ENCODE data around the gene APMAP.

APMAP gene

GRCh38 chr20:25000268-25000801 is 7.8 kb upstream of the APMAP start:
- Histone ChIP-seq H3K4me3 (ENCODE audit: low read depth, low read length) (peak overlapping the region; percentile 34), H3K27me3 (ENCODE audit: control insufficient read depth, insufficient read depth, low read length) (no peaks in the 10 kb centered on the region), H3K9ac (no peak overlapping the region), H2AFZ (no peak overlapping the region), H3K27ac (peak overlapping the region; percentile 75), H3K4me1 (peaks cover 16% of the 10 kb centered on the region), H3K9me3 (ENCODE audit: control insufficient read depth, low read length) (no peaks in the 10 kb centered on the region), H3K4me2 (ENCODE audit: low read length) (peak overlapping the region; percentile 57), H3K79me2 (no peaks in the 10 kb centered on the region), H3K36me3 (ENCODE audit: control insufficient read depth, insufficient read depth, low read length) (no peaks in the 10 kb centered on the region)
- TF ChIP-seq CTCF (IDR thresholded peaks at IDR 0.05), result peak; percentile 34

- no peak for TF ChIP-seq CTCF (IDR thresholded peaks at IDR 0.05)
- Histone ChIP-seq H3K36me3 (ENCODE audit: control insufficient read depth, insufficient read depth, low read length) (no peaks in the 10 kb centered on the region), H3K4me3 (ENCODE audit: low read depth, low read length) (peak overlapping the region; percentile 34), H3K9me3 (ENCODE audit: control insufficient read depth, low read length) (no peaks in the 10 kb centered on the region), H3K9ac (no peak overlapping the region), H3K4me1 (peaks cover 22% of the 10 kb centered on the region), H3K79me2 (no peaks in the 10 kb centered on the region), H3K27ac (peak overlapping the region; percentile 75), H2AFZ (no peak overlapping the region), H3K4me2 (ENCODE audit: low read length) (peak overlapping the region; percentile 57), H3K27me3 (ENCODE audit: control insufficient read depth, insufficient read depth, low read length) (no peaks in the 10 kb centered on the region)
These were observed 7.0 kb upstream of the APMAP start for GRCh38 chr20:24999568-24999967.

GRCh38 chr20:24998631-24999445 is 6.3 kb upstream of the APMAP start:
- no peak overlapping the region for H3K4me3 ChIP-seq (ENCODE audit: low read depth, low read length)
- H3K4me1 ChIP-seq, result peaks cover 30% of the 10 kb centered on the region
- no peak overlapping the region for H2AFZ ChIP-seq
- peak overlapping the region; percentile 57 for H3K4me2 ChIP-seq (ENCODE audit: low read length)
- H3K27ac ChIP-seq, result peak overlapping the region; percentile 75
- no peaks in the 10 kb centered on the region for H3K27me3 ChIP-seq (ENCODE audit: control insufficient read depth, insufficient read depth, low read length)
- no peaks in the 10 kb centered on the region for H3K36me3 ChIP-seq (ENCODE audit: control insufficient read depth, insufficient read depth, low read length)
- TF ChIP-seq CTCF (IDR thresholded peaks at IDR 0.05), result no peak
- no peaks in the 10 kb centered on the region for H3K9me3 ChIP-seq (ENCODE audit: control insufficient read depth, low read length)
- no peaks in the 10 kb centered on the region for H3K79me2 ChIP-seq
- H3K9ac ChIP-seq, result no peak overlapping the region

GRCh38 chr20:24998121-24998520 is 5.6 kb upstream of the APMAP start:
- H3K4me1 ChIP-seq, result peaks cover 36% of the 10 kb centered on the region
- H3K79me2 ChIP-seq, result no peaks in the 10 kb centered on the region
- H3K4me2 ChIP-seq (ENCODE audit: low read length), result no peak overlapping the region
- H3K9ac ChIP-seq, result no peak overlapping the region
- no peak overlapping the region for H3K27ac ChIP-seq
- H3K27me3 ChIP-seq (ENCODE audit: control insufficient read depth, insufficient read depth, low read length), result no peaks in the 10 kb centered on the region
- no peak for TF ChIP-seq CTCF (IDR thresholded peaks at IDR 0.05)
- H3K4me3 ChIP-seq (ENCODE audit: low read depth, low read length), result no peak overlapping the region
- H3K36me3 ChIP-seq (ENCODE audit: control insufficient read depth, insufficient read depth, low read length), result no peaks in the 10 kb centered on the region
- no peaks in the 10 kb centered on the region for H3K9me3 ChIP-seq (ENCODE audit: control insufficient read depth, low read length)
- H2AFZ ChIP-seq, result no peak overlapping the region

Data from parathyroid adenoma (tissue), 2 donors.